Sigmoid colon (tissue), 4 donors: ENCODE data around the gene LPAR1.

Experiments
- CTCF ChIP-seq, 4 experiments: fragments of 450-650 bp in 3 of 4; fragments of 200-600 bp in 1 of 4; IDR thresholded peaks; one replicate each; pipeline ENCODE4 v1.5.1; 2016 to 2019; ENCODE audit warnings: antibody characterized with exemption in 4 of 4, mild to moderate bottlenecking in 3 of 4, moderate library complexity in 2 of 4
- POLR2A ChIP-seq, 2 donors: fragments of 450-650 bp; IDR thresholded peaks; one replicate each; pipeline ENCODE4 v1.6.1; 2016; ENCODE audit warnings: antibody characterized with exemption in 2 of 2, mild to moderate bottlenecking in 2 of 2, moderate library complexity in 2 of 2
- POLR2AphosphoS5 ChIP-seq, 4 donors: sonication (generic); formaldehyde crosslinking; IDR thresholded peaks; one replicate each; pipeline ENCODE4 v1.6.1; 2017; ENCODE audit warnings: antibody characterized with exemption in 4 of 4

GRCh38 chr9:111029260-111029659, 9.0 kb downstream of the LPAR1 start:
- TF ChIP-seq CTCF (IDR thresholded peaks at IDR 0.05) (no peak), POLR2AphosphoS5 (IDR thresholded peaks at IDR 0.05) (no peak), POLR2A (IDR thresholded peaks at IDR 0.05) (no peak)
